ENCODE results near the gene CRACR2B. TPM values are rescaled to one million over a fixed set of nuclear protein-coding genes. Genes with fewer than 3 reads are reported as not detected.

The CRACR2B gene
- total RNA-seq, 2 experiments from 2014 or later: 7.7 to 8.1 TPM

GRCh38 chr11:797296-798092, 30.2 kb upstream of the CRACR2B start:
- peak; percentile 77 for DNase-seq
- Mint-ChIP-seq H3K4me3 (peak overlapping the region; percentile 84), H3K4me1 (peaks cover 23% of the 10 kb centered on the region), H3K9me3 (no peaks in the 10 kb centered on the region), H3K27me3 (no peaks in the 10 kb centered on the region), H3K36me3 (ENCODE audit: low read depth) (peaks cover 4% of the 10 kb centered on the region), H3K27ac (peak overlapping the region; percentile 80)
- CTCF ChIA-PET: interaction anchor here (0.6 to 1.7 kb wide), 6 partner anchors 11 to 56 kb away, joined by 3 to 7 read pairs (median 4); partner anchors contain the start of genes CRACR2B and PNPLA2
- POLR2A ChIA-PET: interaction anchor here (0.6 kb wide), 2 partner anchors 56 to 184 kb away, joined by 3 to 4 read pairs; no protein-coding TSS in a partner anchor

GRCh38 chr11:798093-798713, 29.5 kb upstream of the CRACR2B start, which contains the start of gene SLC25A22:
Gene SLC25A22 (minus strand): TSS chr11:798281. CDS start chr11:795006, 3,275 bp downstream.
- Mint-ChIP-seq H3K4me1 (peaks cover 25% of the 10 kb centered on the region), H3K4me3 (peak within 1 kb of the TSS; percentile 84)

GRCh38 chr11:799641-800316, 27.9 kb upstream of the CRACR2B start:
- H3K36me3 Mint-ChIP-seq (ENCODE audit: low read depth): peaks cover 9% of the 10 kb centered on the region
- POLR2A ChIA-PET: no interaction called here
- H3K27ac Mint-ChIP-seq: no peak overlapping the region
- H3K27me3 Mint-ChIP-seq: no peaks in the 10 kb centered on the region
- CTCF ChIA-PET: interaction anchor here (1.6 kb wide), 1 partner anchor 9 kb away, joined by 4 read pairs; no protein-coding TSS in a partner anchor
- H3K9me3 Mint-ChIP-seq: no peaks in the 10 kb centered on the region
- no peak for DNase-seq
- H3K4me1 Mint-ChIP-seq: peaks cover 23% of the 10 kb centered on the region
- no peak overlapping the region for H3K4me3 Mint-ChIP-seq

More at GRCh38 chr11:798093-798713, 29.5 kb upstream of the CRACR2B start, which contains the start of gene SLC25A22:
- ChIA-PET CTCF (interaction anchor here (1.1 kb wide), 2 partner anchors 36 to 55 kb away, joined by 3 read pairs; no protein-coding TSS in a partner anchor), POLR2A (no interaction called here)
- peak; percentile 82 for DNase-seq
- Mint-ChIP-seq H3K27ac (peak within 1 kb of the TSS; percentile 80), H3K9me3 (no peaks in the 10 kb centered on the region), H3K36me3 (ENCODE audit: low read depth) (peaks cover 6% of the 10 kb centered on the region), H3K27me3 (no peaks in the 10 kb centered on the region)

GRCh38 chr11:800473-800872, 27.2 kb upstream of the CRACR2B start:
- DNase-seq: no peak
- H3K27ac Mint-ChIP-seq: no peak overlapping the region
- CTCF ChIA-PET: interaction anchor here (1.6 kb wide), 1 partner anchor 8 kb away, joined by 4 read pairs; no protein-coding TSS in a partner anchor
- peaks cover 20% of the 10 kb centered on the region for H3K4me1 Mint-ChIP-seq
- no peaks in the 10 kb centered on the region for H3K9me3 Mint-ChIP-seq
- peaks cover 9% of the 10 kb centered on the region for H3K36me3 Mint-ChIP-seq (ENCODE audit: low read depth)
- H3K27me3 Mint-ChIP-seq: no peaks in the 10 kb centered on the region
- no peak overlapping the region for H3K4me3 Mint-ChIP-seq
- POLR2A ChIA-PET: no interaction called here

- H3K4me1 Mint-ChIP-seq: peaks cover 21% of the 10 kb centered on the region
- no peak for DNase-seq
- CTCF ChIA-PET: interaction anchor here (1.6 kb wide), 1 partner anchor 8 kb away, joined by 4 read pairs; no protein-coding TSS in a partner anchor
- POLR2A ChIA-PET: no interaction called here
- no peaks in the 10 kb centered on the region for H3K9me3 Mint-ChIP-seq
- no peaks in the 10 kb centered on the region for H3K27me3 Mint-ChIP-seq
- peaks cover 9% of the 10 kb centered on the region for H3K36me3 Mint-ChIP-seq (ENCODE audit: low read depth)
- no peak overlapping the region for H3K27ac Mint-ChIP-seq
- H3K4me3 Mint-ChIP-seq: no peak overlapping the region
These were observed 26.5 kb upstream of the CRACR2B start for GRCh38 chr11:801097-801780.

GRCh38 chr11:802018-802617, 25.6 kb upstream of the CRACR2B start:
- Mint-ChIP-seq H3K9me3 (no peaks in the 10 kb centered on the region), H3K27me3 (no peaks in the 10 kb centered on the region), H3K4me1 (peaks cover 17% of the 10 kb centered on the region), H3K27ac (no peak overlapping the region), H3K4me3 (peak overlapping the region; percentile 36), H3K36me3 (ENCODE audit: low read depth) (peaks cover 9% of the 10 kb centered on the region)
- ChIA-PET POLR2A (no interaction called here), CTCF (no interaction called here)
- DNase-seq: no peak

- Mint-ChIP-seq H3K9me3 (no peaks in the 10 kb centered on the region), H3K27me3 (no peaks in the 10 kb centered on the region), H3K36me3 (ENCODE audit: low read depth) (peaks cover 11% of the 10 kb centered on the region), H3K4me3 (peak overlapping the region; percentile 81), H3K4me1 (peaks cover 16% of the 10 kb centered on the region), H3K27ac (no peak overlapping the region)
- ChIA-PET POLR2A (no interaction called here), CTCF (interaction anchor here (1.3 kb wide), 1 partner anchor 11 kb away, joined by 4 read pairs; no protein-coding TSS in a partner anchor)
- DNase-seq: no peak
These were observed 24.8 kb upstream of the CRACR2B start for GRCh38 chr11:802693-803466.

- peaks cover 12% of the 10 kb centered on the region for H3K36me3 Mint-ChIP-seq (ENCODE audit: low read depth)
- DNase-seq: no peak
- POLR2A ChIA-PET: no interaction called here
- no peaks in the 10 kb centered on the region for H3K27me3 Mint-ChIP-seq
- peaks cover 21% of the 10 kb centered on the region for H3K4me1 Mint-ChIP-seq
- no peak overlapping the region for H3K27ac Mint-ChIP-seq
- H3K9me3 Mint-ChIP-seq: no peaks in the 10 kb centered on the region
- CTCF ChIA-PET: interaction anchor here (1.3 to 1.8 kb wide), 2 partner anchors 12 to 14 kb away, joined by 4 to 7 read pairs; partner anchors contain the start of gene PNPLA2
- H3K4me3 Mint-ChIP-seq: peak overlapping the region; percentile 81
These were observed 24.3 kb upstream of the CRACR2B start for GRCh38 chr11:803467-803742.

GRCh38 chr11:803770-804598, 23.7 kb upstream of the CRACR2B start:
- Mint-ChIP-seq H3K9me3 (no peaks in the 10 kb centered on the region), H3K27ac (peak overlapping the region; percentile 79), H3K4me1 (peaks cover 27% of the 10 kb centered on the region), H3K4me3 (peak overlapping the region; percentile 81), H3K27me3 (no peaks in the 10 kb centered on the region), H3K36me3 (ENCODE audit: low read depth) (peaks cover 12% of the 10 kb centered on the region)
- CTCF ChIA-PET: interaction anchor here (1.0 to 1.8 kb wide), 5 partner anchors 12 to 285 kb away, joined by 3 to 7 read pairs (median 4); partner anchors contain the start of genes IRF7 and PNPLA2
- DNase-seq: no peak
- POLR2A ChIA-PET: no interaction called here

GRCh38 chr11:804599-804964, 23.1 kb upstream of the CRACR2B start:
- peak overlapping the region; percentile 79 for H3K27ac Mint-ChIP-seq

More at GRCh38 chr11:804599-804964, 23.1 kb upstream of the CRACR2B start:
- peaks cover 27% of the 10 kb centered on the region for H3K4me1 Mint-ChIP-seq
- POLR2A ChIA-PET: no interaction called here
- H3K27me3 Mint-ChIP-seq: no peaks in the 10 kb centered on the region
- H3K4me3 Mint-ChIP-seq: peak overlapping the region; percentile 81
- no peaks in the 10 kb centered on the region for H3K9me3 Mint-ChIP-seq
- no peak for DNase-seq
- CTCF ChIA-PET: interaction anchor here (1.0 to 1.8 kb wide), 4 partner anchors 13 to 286 kb away, joined by 3 to 7 read pairs (median 4); partner anchors contain the start of genes IRF7 and PNPLA2
- H3K36me3 Mint-ChIP-seq (ENCODE audit: low read depth): peaks cover 12% of the 10 kb centered on the region
